DOHH2 (cell line): ENCODE data around the gene MYH6.

ENCODE experiments used
- H3F3A ChIP-seq: fragments of 200-600 bp; sonication (generic), shearing (Covaris generic); 2 replicates; pipeline ENCODE4 v1.6.0; 2016; ENCODE audit warnings: antibody characterized with exemption, mild to moderate bottlenecking; ENCODE audit not compliant: control insufficient read depth, insufficient read depth
- H3K27ac ChIP-seq: fragments of 200-600 bp; sonication (generic); 2 replicates; pipeline ENCODE4 v1.5.1; 2014; ENCODE audit warnings: low read depth, mild to moderate bottlenecking, low read length, moderate library complexity
- H3K27me3 ChIP-seq: fragments of 200-600 bp; sonication (generic); 2 replicates; pipeline ENCODE4 v1.6.1; 2014; ENCODE audit warnings: mild to moderate bottlenecking, low read length, mixed read lengths; ENCODE audit not compliant: control insufficient read depth
- H3K36me3 ChIP-seq: fragments of 200-600 bp; sonication (generic); 2 replicates; pipeline ENCODE4 v1.6.1; 2014; ENCODE audit warnings: mild to moderate bottlenecking, low read length, moderate library complexity, mixed read lengths; ENCODE audit not compliant: control insufficient read depth
- H3K4me1 ChIP-seq: fragments of 200-600 bp; sonication (generic); 2 replicates; pipeline ENCODE4 v1.6.1; 2014; ENCODE audit warnings: mild to moderate bottlenecking, low read length, mixed read lengths; ENCODE audit not compliant: control insufficient read depth
- H3K4me2 ChIP-seq: fragments of 200-600 bp; sonication (generic); 2 replicates; pipeline ENCODE4 v1.6.0; 2014; ENCODE audit warnings: mild to moderate bottlenecking, low read length, moderate library complexity
- H3K4me3 ChIP-seq: fragments of 200-600 bp; sonication (generic); 2 replicates; pipeline ENCODE4 v1.5.1; 2014; ENCODE audit warnings: mild to moderate bottlenecking, low read length, mixed read lengths
- H3K79me2 ChIP-seq: fragments of 200-600 bp; sonication (generic); 2 replicates; pipeline ENCODE4 v1.6.1; 2014; ENCODE audit warnings: mild to moderate bottlenecking, low read length, mixed read lengths; ENCODE audit not compliant: control insufficient read depth
- H3K9me2 ChIP-seq: fragments of 200-600 bp; sonication (generic); replicated peaks from 2 replicates; pipeline ENCODE4 v1.6.1; 2014; ENCODE audit warnings: mild to moderate bottlenecking, low read length, mixed read lengths; ENCODE audit not compliant: control insufficient read depth
- H3K9me3 ChIP-seq: fragments of 200-600 bp; sonication (generic); 2 replicates; pipeline ENCODE4 v1.6.1; 2014; ENCODE audit warnings: antibody characterized with exemption, low read length, mixed read lengths; ENCODE audit not compliant: control insufficient read depth, insufficient read depth
- H4K20me1 ChIP-seq: fragments of 200-600 bp; sonication (generic); 2 replicates; pipeline ENCODE4 v1.6.0; 2014; ENCODE audit warnings: low read depth, mild to moderate bottlenecking, antibody characterized with exemption, low read length, moderate library complexity; ENCODE audit not compliant: control insufficient read depth, insufficient read depth
- CTCF ChIP-seq: fragments of 200-600 bp; sonication (generic); IDR thresholded peaks from one replicate; pipeline ENCODE4 v1.5.1; 2014; ENCODE audit warnings: antibody characterized with exemption, mild to moderate bottlenecking, low read depth, low read length; ENCODE audit not compliant: poor library complexity, severe bottlenecking
- EZH2phosphoT487 ChIP-seq: fragments of 200-600 bp; sonication (generic); IDR thresholded peaks from 2 replicates; pipeline ENCODE4 v1.6.1; 2017; ENCODE audit warnings: borderline replicate concordance, mild to moderate bottlenecking, antibody characterized with exemption, low read length, moderate library complexity, mixed read lengths

The MYH6 gene

DNA sequence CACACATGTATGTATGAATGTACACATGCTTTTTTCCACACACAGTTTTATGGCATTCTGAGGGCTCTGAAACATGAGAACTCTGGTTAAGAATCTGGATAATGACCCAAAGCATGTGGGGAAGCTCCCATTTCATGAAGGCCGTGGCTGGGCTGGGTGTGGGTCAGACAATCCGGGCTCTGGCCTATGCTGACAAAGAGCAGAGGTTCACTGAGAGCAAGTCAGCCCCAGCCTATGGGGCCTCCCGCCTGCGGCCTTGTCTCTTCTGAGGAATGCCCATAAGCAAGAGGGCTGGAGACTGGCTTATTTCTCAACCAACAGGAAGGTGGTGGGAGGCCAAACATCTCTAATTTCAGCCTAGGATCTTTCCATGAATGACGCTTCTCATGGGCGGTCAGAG, 8.5 kb downstream of the MYH6 start:
- no peaks in the 10 kb centered on the region for H3K27me3 ChIP-seq
- TF ChIP-seq EZH2phosphoT487 = no peak
- TF ChIP-seq CTCF = no peak
- H3K4me2 ChIP-seq = no peak overlapping the region
- no peaks in the 10 kb centered on the region for H4K20me1 ChIP-seq
- no peak overlapping the region for H3K27ac ChIP-seq
- no peaks in the 10 kb centered on the region for H3K36me3 ChIP-seq
- H3K79me2 ChIP-seq = no peaks in the 10 kb centered on the region
- no peak overlapping the region for H3K4me3 ChIP-seq
- H3F3A ChIP-seq = no peaks in the 10 kb centered on the region
- H3K9me2 ChIP-seq = no peaks in the 10 kb centered on the region
- no peaks in the 10 kb centered on the region for H3K9me3 ChIP-seq
- no peaks in the 10 kb centered on the region for H3K4me1 ChIP-seq

DNA sequence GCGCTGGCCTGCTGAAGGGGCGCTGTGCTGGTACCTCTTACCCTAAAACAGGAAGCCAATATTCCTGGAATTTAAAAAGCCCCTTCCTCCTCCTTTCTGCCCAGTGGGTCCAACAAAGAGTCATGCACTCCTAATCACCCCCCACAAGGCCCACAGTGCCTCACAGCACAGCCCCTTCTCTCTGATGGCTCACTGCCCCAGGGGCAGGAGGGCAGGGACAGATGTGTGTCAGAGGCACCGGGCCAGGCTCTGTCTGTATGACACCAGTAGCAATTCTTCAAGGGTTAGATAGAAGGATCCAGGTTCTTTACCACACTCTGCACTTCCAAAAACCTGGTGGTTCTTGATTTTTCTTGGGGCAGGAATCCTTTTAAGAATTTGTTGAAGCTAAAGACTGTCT, 8.9 kb downstream of the MYH6 start:
- no peak for TF ChIP-seq EZH2phosphoT487
- TF ChIP-seq CTCF = no peak
- Histone ChIP-seq H3F3A (no peaks in the 10 kb centered on the region), H3K9me3 (no peaks in the 10 kb centered on the region), H3K79me2 (no peaks in the 10 kb centered on the region), H4K20me1 (no peaks in the 10 kb centered on the region), H3K4me1 (no peaks in the 10 kb centered on the region), H3K9me2 (no peaks in the 10 kb centered on the region), H3K27ac (no peak overlapping the region), H3K36me3 (no peaks in the 10 kb centered on the region), H3K4me3 (no peak overlapping the region), H3K4me2 (no peak overlapping the region), H3K27me3 (no peaks in the 10 kb centered on the region)

DNA sequence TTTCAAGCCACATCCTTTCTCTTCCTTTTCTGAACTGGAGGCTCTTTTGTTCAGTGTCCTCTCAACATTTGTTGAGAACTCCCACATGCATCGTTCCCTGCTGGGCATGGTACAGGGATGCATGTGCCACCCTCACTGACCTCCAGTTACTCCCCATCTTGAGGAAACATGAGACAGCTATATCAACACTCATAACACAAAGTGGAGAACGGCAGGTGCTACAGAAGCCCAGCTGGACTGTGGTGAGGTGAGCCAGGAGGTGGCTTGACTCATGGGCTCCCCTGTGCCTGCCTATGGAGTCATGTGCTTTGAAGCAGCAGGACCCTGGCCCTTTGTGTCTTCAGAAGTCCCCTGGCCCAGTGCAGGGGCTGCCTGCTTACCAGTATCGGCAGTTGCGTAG, 9.7 kb downstream of the MYH6 start:
- H3K9me3 ChIP-seq = no peaks in the 10 kb centered on the region
- no peaks in the 10 kb centered on the region for H4K20me1 ChIP-seq
- no peaks in the 10 kb centered on the region for H3K9me2 ChIP-seq
- no peaks in the 10 kb centered on the region for H3K36me3 ChIP-seq
- H3F3A ChIP-seq = no peaks in the 10 kb centered on the region
- no peak overlapping the region for H3K27ac ChIP-seq
- H3K4me2 ChIP-seq = no peak overlapping the region
- H3K79me2 ChIP-seq = no peaks in the 10 kb centered on the region
- H3K4me3 ChIP-seq = no peak overlapping the region
- H3K27me3 ChIP-seq = no peaks in the 10 kb centered on the region
- H3K4me1 ChIP-seq = no peaks in the 10 kb centered on the region
- TF ChIP-seq EZH2phosphoT487 (no peak), CTCF (no peak)
